RWPE1 (cell line): Measurements from ENCODE around the gene TFEB.
A peak's percentile ranks its signal among the peaks of the same experiment; 100 is the strongest.

ENCODE experiments used
- CTCF ChIA-PET: fragments of 350-600 bp; sonication (Branson Sonifier 250); formaldehyde crosslinking; extraction: SDS; loops from one replicate; lab custom pipeline; 2021; lab: Yijun Ruan, JAX
- POLR2A ChIA-PET: fragments of 400-600 bp; formaldehyde crosslinking; extraction: SDS; loops from one replicate; lab custom pipeline; 2020; ENCODE audit warnings: antibody characterized with exemption; ENCODE audit not compliant: low non-redundant PET; lab: Yijun Ruan, JAX
- DNase-seq: peaks from one replicate; pipeline ENCODE4 v3.0.0; 2012; ENCODE audit warnings: low spot score
- H3K27ac ChIP-seq: fragments of 450-650 bp; 2 replicates; pipeline ENCODE4 v1.5.1; 2017
- CTCF ChIP-seq: fragments of 450-650 bp; conservative IDR thresholded peaks from 2 replicates; pipeline ENCODE4 v1.5.1; 2017; ENCODE audit warnings: low read depth, mild to moderate bottlenecking

The TFEB gene

GRCh38 chr6:41697861-41698781 is 37.3 kb downstream of the TFEB start:
- ChIA-PET POLR2A (no interaction called here), CTCF (interaction anchor here (0.6 kb wide), 1 partner anchor 327 kb away, joined by 3 read pairs; no protein-coding TSS in a partner anchor)
- no peak for TF ChIP-seq CTCF
- peak overlapping the region; percentile 46 for H3K27ac ChIP-seq
- no peak for DNase-seq

- DNase-seq, result no peak
- ChIA-PET CTCF (no interaction called here), POLR2A (no interaction called here)
- H3K27ac ChIP-seq, result 0 out of 2 replicates have a peak overlapping the region, but pooled peaks have one; percentile 21
- no peak for TF ChIP-seq CTCF
Measured at GRCh38 chr6:41696788-41697187, 38.6 kb downstream of the TFEB start.

GRCh38 chr6:41695825-41696224 is 39.6 kb downstream of the TFEB start:
- ChIA-PET POLR2A (no interaction called here), CTCF (interaction anchor here (0.6 to 1.2 kb wide), 3 partner anchors 12 to 666 kb away, joined by 3 to 5 read pairs (median 3); no protein-coding TSS in a partner anchor)
- TF ChIP-seq CTCF, result no peak
- DNase-seq, result no peak
- peak overlapping the region; percentile 12; the same call in 1 of the 2 replicates for H3K27ac ChIP-seq

GRCh38 chr6:41694815-41695526 is 40.4 kb downstream of the TFEB start:
- H3K27ac ChIP-seq, result peak overlapping the region; percentile 55
- POLR2A ChIA-PET, result no interaction called here
- TF ChIP-seq CTCF, result no peak
- CTCF ChIA-PET, result interaction anchor here (0.5 to 1.4 kb wide), 4 partner anchors 12 to 667 kb away, joined by 3 to 5 read pairs (median 3); no protein-coding TSS in a partner anchor
- no peak for DNase-seq

- POLR2A ChIA-PET, result no interaction called here
Measured at GRCh38 chr6:41693281-41694240, 41.8 kb downstream of the TFEB start.

More at GRCh38 chr6:41693281-41694240, 41.8 kb downstream of the TFEB start:
- H3K27ac ChIP-seq, result peak overlapping the region; percentile 55
- no peak for DNase-seq
- no peak for TF ChIP-seq CTCF
- CTCF ChIA-PET, result interaction anchor here (1.0 to 1.4 kb wide), 3 partner anchors 12 to 41 kb away, joined by 3 read pairs; no protein-coding TSS in a partner anchor
